RWPE2 (cell line): ENCODE measurements around the gene WWP2.

Experiments used
- ATAC-seq: fragments of 200-7000 bp; cut with Tn5 transposase; 3 replicates; pipeline ENCODE4 v1.9.1; 2021; ENCODE audit warnings: low read depth
- DNase-seq: peaks from one replicate; pipeline ENCODE4 v3.0.0-alpha.2; 2020; ENCODE audit warnings: low spot score
- H3K27ac ChIP-seq: fragments of 450-650 bp; 2 replicates; pipeline ENCODE4 v1.5.1; 2017; ENCODE audit warnings: mild to moderate bottlenecking; ENCODE audit not compliant: poor library complexity, severe bottlenecking
- H3K27me3 ChIP-seq: fragments of 250-450 bp; sonication (Bioruptor Pico); 2 replicates; pipeline ENCODE4 v1.5.1; 2021; ENCODE audit warnings: mild to moderate bottlenecking, moderate library complexity; ENCODE audit not compliant: insufficient read depth, poor library complexity, severe bottlenecking
- H3K36me3 ChIP-seq: fragments of 250-450 bp; sonication (Bioruptor Pico); 2 replicates; pipeline ENCODE4 v1.5.1; 2020; ENCODE audit warnings: low read depth, mild to moderate bottlenecking, moderate library complexity
- H3K4me1 ChIP-seq: fragments of 250-450 bp; sonication (Bioruptor Pico); 2 replicates; pipeline ENCODE4 v1.5.1; 2021; ENCODE audit warnings: mild to moderate bottlenecking, moderate library complexity; ENCODE audit not compliant: insufficient read depth, poor library complexity, severe bottlenecking
- H3K4me3 ChIP-seq: fragments of 250-450 bp; sonication (Bioruptor Pico); 2 replicates; pipeline ENCODE4 v1.5.1; 2021; ENCODE audit warnings: mild to moderate bottlenecking, moderate library complexity; ENCODE audit not compliant: severe bottlenecking
- H3K9me3 ChIP-seq: fragments of 250-450 bp; sonication (Bioruptor Pico); 2 replicates; pipeline ENCODE4 v1.5.1; 2021; ENCODE audit warnings: mild to moderate bottlenecking, moderate library complexity; ENCODE audit not compliant: severe bottlenecking
- TF ChIP-seq, protein P1 (sequence below): fragments of 450-650 bp; IDR thresholded peaks from one replicate; pipeline ENCODE4 v1.5.1; 2017; ENCODE audit warnings: mild to moderate bottlenecking, moderate library complexity; ENCODE audit not compliant: poor library complexity, severe bottlenecking

The WWP2 gene

DNA sequence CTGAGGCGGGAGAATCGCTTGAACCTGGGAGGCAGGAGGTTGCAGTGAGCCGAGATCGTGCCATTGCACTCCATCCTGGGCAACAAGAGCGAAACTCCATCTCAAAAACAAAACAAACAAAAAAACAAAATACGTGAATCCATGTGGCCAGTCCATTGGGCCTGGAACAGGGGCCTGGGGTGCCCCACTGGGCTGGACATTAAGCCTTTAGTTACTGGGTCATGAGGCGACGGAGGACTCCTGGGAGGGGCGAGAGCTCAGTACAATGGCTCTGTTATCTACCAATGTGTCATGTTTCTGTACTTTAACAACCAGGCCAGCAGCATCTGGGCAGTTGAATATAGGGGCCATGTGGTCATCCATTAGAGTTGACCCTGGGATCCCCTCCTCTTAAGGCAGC lies 170.1 kb downstream of the WWP2 start:
- no peak overlapping the region for H3K4me3 ChIP-seq
- no peaks in the 10 kb centered on the region for H3K9me3 ChIP-seq
- H3K27ac ChIP-seq, result no peak overlapping the region
- ATAC-seq (no peak), DNase-seq (no peak)
- no peaks in the 10 kb centered on the region for H3K4me1 ChIP-seq
- TF ChIP-seq, protein P1, sequence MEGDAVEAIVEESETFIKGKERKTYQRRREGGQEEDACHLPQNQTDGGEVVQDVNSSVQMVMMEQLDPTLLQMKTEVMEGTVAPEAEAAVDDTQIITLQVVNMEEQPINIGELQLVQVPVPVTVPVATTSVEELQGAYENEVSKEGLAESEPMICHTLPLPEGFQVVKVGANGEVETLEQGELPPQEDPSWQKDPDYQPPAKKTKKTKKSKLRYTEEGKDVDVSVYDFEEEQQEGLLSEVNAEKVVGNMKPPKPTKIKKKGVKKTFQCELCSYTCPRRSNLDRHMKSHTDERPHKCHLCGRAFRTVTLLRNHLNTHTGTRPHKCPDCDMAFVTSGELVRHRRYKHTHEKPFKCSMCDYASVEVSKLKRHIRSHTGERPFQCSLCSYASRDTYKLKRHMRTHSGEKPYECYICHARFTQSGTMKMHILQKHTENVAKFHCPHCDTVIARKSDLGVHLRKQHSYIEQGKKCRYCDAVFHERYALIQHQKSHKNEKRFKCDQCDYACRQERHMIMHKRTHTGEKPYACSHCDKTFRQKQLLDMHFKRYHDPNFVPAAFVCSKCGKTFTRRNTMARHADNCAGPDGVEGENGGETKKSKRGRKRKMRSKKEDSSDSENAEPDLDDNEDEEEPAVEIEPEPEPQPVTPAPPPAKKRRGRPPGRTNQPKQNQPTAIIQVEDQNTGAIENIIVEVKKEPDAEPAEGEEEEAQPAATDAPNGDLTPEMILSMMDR, result no peak
- H3K36me3 ChIP-seq, result peaks cover 27% of the 10 kb centered on the region
- no peaks in the 10 kb centered on the region for H3K27me3 ChIP-seq

DNA sequence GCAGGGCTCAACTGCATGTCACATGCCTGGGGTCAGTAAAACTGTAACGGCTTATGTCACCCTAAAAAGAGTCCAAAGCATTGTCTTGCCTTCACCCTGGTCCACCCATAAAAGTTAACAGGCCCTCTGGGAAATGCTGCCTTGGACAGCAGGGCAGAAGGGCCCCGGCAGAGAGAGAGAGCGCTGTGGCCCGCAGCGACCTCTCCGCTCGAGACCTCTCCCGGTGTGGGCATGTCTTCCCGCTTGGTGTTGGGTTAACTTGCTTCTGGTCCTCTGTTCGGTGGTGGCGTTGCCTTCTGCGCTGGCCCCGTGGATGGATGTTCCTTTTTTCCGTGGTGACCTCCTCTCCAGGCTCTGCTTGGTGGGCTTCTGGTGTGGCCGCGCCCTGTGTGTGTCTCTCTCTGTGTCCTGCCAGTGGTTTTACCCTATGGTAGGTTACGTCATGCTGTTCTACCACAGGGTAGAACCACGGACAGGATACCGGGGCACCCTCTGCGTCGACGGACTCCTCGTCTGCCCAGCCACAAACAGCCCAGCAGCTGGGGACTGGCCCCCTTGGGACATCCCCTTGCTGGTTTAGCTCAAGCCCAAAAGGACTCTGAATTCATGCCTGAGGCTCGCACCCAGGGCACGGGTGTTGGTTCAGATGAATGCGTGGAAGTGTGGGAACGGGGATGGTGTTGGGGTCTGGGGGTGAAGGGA lies 170.7 kb downstream of the WWP2 start:
- Histone ChIP-seq H3K4me1 (no peaks in the 10 kb centered on the region), H3K27me3 (no peaks in the 10 kb centered on the region), H3K27ac (no peak overlapping the region), H3K9me3 (no peaks in the 10 kb centered on the region), H3K4me3 (no peak overlapping the region), H3K36me3 (peaks cover 27% of the 10 kb centered on the region)
- no peak for DNase-seq
- ATAC-seq, result no peak
- TF ChIP-seq, protein P1, result no peak

DNA sequence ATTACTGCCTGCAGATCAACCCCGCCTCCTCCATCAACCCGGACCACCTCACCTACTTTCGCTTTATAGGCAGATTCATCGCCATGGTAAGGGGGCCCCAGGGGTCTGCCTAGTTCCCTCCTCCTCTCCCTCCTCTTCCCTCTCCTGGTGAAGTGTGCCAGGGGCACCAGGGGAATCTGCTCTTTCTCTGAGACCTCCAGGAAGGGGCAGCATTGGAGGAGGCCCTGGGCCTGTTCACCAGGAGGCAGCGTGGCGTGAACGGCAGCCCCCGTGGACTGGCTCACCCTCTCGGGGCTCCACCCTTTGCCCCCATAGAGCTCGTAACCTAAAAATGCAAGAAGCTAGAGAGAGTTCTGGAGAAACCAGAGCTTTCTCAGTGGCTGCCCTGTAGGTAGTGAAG lies 171.9 kb downstream of the WWP2 start:
- H3K27me3 ChIP-seq, result no peaks in the 10 kb centered on the region
- no peaks in the 10 kb centered on the region for H3K4me1 ChIP-seq
- peaks cover 27% of the 10 kb centered on the region for H3K36me3 ChIP-seq
- no peak overlapping the region for H3K27ac ChIP-seq
- no peaks in the 10 kb centered on the region for H3K9me3 ChIP-seq
- TF ChIP-seq, protein P1, result no peak
- ATAC-seq (no peak), DNase-seq (no peak)
- H3K4me3 ChIP-seq, result no peak overlapping the region

DNA sequence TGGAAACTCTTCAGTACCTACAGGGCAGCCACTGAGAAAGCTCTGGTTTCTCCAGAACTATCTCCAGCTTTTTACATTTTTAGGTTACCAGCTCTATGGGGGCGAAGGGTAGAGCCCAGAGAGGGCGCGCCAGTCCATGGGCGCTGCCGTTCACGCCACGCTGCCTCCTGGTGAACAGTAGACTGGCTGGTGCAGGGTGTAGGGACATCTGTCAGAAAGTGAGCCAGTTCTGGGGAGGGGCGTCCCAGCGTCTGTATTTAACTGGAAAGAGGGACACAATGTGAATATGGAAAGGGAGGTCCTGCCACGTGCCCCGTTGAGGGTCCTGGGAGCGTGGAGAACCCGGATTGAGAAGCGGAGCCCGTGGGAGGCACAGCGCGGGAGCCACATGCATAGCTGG lies 172.6 kb downstream of the WWP2 start:
- no peaks in the 10 kb centered on the region for H3K27me3 ChIP-seq
- no peak overlapping the region for H3K27ac ChIP-seq
- DNase-seq, result no peak
- H3K36me3 ChIP-seq, result peaks cover 27% of the 10 kb centered on the region
- ATAC-seq, result no peak
- no peaks in the 10 kb centered on the region for H3K4me1 ChIP-seq
- no peaks in the 10 kb centered on the region for H3K9me3 ChIP-seq
- TF ChIP-seq, protein P1, result no peak
- no peak overlapping the region for H3K4me3 ChIP-seq

DNA sequence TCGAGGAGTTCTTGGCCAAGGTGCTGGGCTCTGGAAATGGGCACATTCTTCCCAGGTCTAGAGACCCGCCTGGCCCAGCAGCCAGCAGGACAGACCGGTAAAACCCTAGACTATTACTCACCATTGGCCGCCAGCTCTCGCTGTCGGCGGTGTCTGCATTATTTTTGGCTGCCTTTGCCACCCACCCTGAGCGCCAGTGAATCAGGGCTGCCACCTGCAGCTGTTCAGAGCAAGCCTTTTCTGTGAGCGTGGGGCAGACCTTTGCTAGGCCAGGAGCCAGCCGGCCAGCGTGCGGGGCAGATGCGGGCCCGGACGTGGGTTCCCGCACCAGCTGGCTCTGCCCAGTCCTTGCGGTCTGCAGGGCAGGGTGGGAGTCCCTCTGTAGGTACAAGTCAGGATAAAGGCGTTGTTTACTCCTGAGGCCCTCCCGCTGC lies 173.2 kb downstream of the WWP2 start:
- H3K4me1 ChIP-seq, result no peaks in the 10 kb centered on the region
- H3K27ac ChIP-seq, result no peak overlapping the region
- DNase-seq, result no peak
- TF ChIP-seq, protein P1, result no peak
- ATAC-seq, result no peak
- H3K4me3 ChIP-seq, result no peak overlapping the region
- peaks cover 24% of the 10 kb centered on the region for H3K36me3 ChIP-seq
- H3K9me3 ChIP-seq, result no peaks in the 10 kb centered on the region
- H3K27me3 ChIP-seq, result no peaks in the 10 kb centered on the region
